HG02623 (cell line): ENCODE results near the gene C1QTNF4.

Experiments
- ATAC-seq: cut with Tn5 transposase; IDR thresholded peaks from one replicate; pipeline ENCODE4 v1.9.1; 2021; ENCODE audit warnings: moderate library complexity; ENCODE audit not compliant: unreplicated experiment

Gene C1QTNF4

GRCh38 chr11:47593492-47593933 is 698 bp downstream of the C1QTNF4 start:
- ATAC-seq, result no peak

GRCh38 chr11:47592970-47593369 is 1.2 kb downstream of the C1QTNF4 start:
- no peak for ATAC-seq

- ATAC-seq, result no peak
These were observed 2.0 kb downstream of the C1QTNF4 start for GRCh38 chr11:47592251-47592650.

GRCh38 chr11:47591764-47592163 is 2.4 kb downstream of the C1QTNF4 start:
- no peak for ATAC-seq

- no peak for ATAC-seq
These were observed 4.0 kb downstream of the C1QTNF4 start for GRCh38 chr11:47589977-47590861.

- ATAC-seq, result no peak
These were observed 4.6 kb downstream of the C1QTNF4 start for GRCh38 chr11:47589584-47589976.

- no peak for ATAC-seq
These were observed 5.1 kb downstream of the C1QTNF4 start for GRCh38 chr11:47589118-47589517.

- no peak for ATAC-seq
These were observed 6.4 kb downstream of the C1QTNF4 start for GRCh38 chr11:47587723-47588326.

GRCh38 chr11:47587039-47587716 is 7.0 kb downstream of the C1QTNF4 start:
- no peak for ATAC-seq

GRCh38 chr11:47586098-47586855 is 7.9 kb downstream of the C1QTNF4 start, which contains the start of gene FAM180B:
TSS of gene FAM180B (plus strand) at chr11:47586678. CDS start at chr11:47586769, 91 bp downstream.
- ATAC-seq, result no peak

- ATAC-seq, result no peak
These were observed 10.4 kb downstream of the C1QTNF4 start for GRCh38 chr11:47583844-47584243.

- peak; percentile 90 for ATAC-seq
These were observed 15.4 kb downstream of the C1QTNF4 start, which contains the start of the genes KBTBD4 and NDUFS3 for GRCh38 chr11:47578524-47579494. TSS of gene KBTBD4 (minus strand) at chr11:47578970. CDS start at chr11:47578951, 19 bp downstream. TSS of gene NDUFS3 (plus strand) at chr11:47579074. CDS start at chr11:47579092, 18 bp downstream.

GRCh38 chr11:47577460-47578041 is 16.7 kb downstream of the C1QTNF4 start:
- no peak for ATAC-seq

- no peak for ATAC-seq
These were observed 20.9 kb downstream of the C1QTNF4 start for GRCh38 chr11:47573321-47573720.

- ATAC-seq, result no peak
These were observed 21.4 kb downstream of the C1QTNF4 start for GRCh38 chr11:47572715-47573255.

- ATAC-seq, result no peak
These were observed 22.3 kb downstream of the C1QTNF4 start for GRCh38 chr11:47571895-47572294.

GRCh38 chr11:47571357-47571729 is 22.9 kb downstream of the C1QTNF4 start:
- ATAC-seq, result no peak

GRCh38 chr11:47570651-47571356 is 23.4 kb downstream of the C1QTNF4 start:
- no peak for ATAC-seq
